Effector CD8-positive, alpha-beta T cell (primary cell): ENCODE results near the gene RAD50.

Source experiments
- DNase-seq: peaks from one replicate; lab custom pipeline; 2025; lab: John Stamatoyannopoulos, UW

RAD50 gene

DNA sequence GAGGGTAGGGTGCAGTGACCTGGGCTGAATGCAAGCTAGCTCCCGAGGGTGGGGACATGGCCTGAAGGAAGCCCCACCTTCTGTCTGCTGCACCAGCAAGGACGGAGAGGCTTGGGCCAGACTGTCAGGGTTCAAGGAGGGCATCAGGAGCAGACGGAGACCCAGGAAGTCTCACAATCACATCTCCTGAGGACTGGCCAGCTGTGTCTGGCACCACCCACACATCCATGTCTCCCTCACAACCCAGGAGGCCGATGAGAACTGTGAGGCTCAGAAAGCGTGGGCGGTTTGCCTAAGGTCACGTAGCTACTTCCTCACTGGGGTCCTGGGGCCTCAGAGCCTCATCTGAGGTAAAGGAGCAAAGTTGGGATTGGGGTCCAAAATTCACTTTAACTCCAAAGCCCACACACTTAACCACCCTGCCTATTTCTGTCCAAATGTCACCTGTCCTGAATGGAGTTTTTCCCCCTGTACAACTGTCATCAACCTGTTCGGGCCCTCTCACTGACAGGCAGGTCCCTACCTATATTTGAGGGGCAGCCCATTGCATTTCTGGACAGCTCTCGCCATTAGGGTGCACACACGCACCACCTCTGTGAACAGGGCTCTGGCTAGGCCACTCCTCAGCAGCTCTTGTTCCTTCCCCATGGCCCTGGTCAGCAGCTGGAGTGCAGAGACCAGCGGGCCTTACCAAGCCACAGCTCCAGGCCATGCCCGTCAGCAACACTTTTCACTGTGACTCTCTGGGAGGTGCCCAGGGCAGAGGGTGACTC, 104.6 kb downstream of the RAD50 start:
- no peak for DNase-seq

GRCh38 chr5:132662004-132662401, 105.2 kb downstream of the RAD50 start:
- no peak for DNase-seq

DNA sequence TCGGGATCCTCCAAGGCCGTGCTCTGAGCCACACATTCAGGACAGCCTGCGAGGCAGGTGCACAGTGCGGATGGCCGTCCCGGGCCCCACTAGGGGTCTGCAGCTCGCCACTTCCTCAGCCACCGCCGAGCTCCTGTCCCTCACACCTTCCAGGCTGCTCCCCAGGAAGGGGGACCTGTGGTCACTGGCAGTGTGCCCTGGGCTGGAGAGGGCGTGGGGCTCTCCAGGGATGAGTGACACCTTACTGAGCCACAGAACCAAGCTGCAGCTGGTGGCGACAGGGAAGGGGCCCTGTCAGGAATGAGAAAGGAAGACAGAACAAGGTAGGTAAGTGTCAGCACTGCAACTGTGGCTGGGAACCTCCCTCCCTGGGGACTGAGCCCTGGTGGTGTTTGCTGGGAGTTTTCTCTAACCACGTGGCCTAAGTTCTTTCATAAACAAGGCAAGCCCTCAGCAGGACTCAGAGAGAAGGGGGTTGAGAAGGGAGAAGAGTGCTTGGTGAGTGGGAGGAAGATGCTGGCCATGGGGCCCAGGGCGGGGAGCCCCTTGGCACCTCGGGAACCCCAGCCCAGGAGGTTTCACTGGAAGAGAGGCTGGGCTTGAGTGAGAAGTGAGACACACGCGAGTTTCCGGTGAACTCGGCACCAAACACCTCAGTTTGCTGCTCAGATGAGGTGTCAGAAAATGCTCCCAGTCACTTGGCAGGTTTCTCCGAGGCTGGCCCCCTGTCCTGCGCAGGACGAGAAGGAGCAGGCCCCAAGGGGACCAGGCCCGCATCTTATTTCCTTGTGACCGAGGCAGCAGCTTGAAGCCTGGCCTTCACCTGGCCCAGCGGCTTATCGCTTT, 106.4 kb downstream of the RAD50 start:
- no peak for DNase-seq

GRCh38 chr5:132663771-132664695, 107.3 kb downstream of the RAD50 start:
- DNase-seq, result no peak

- DNase-seq, result no peak
Observed at GRCh38 chr5:132664696-132665209, 108.0 kb downstream of the RAD50 start.

- DNase-seq, result no peak
Observed at GRCh38 chr5:132665574-132666080, 108.8 kb downstream of the RAD50 start.

DNA sequence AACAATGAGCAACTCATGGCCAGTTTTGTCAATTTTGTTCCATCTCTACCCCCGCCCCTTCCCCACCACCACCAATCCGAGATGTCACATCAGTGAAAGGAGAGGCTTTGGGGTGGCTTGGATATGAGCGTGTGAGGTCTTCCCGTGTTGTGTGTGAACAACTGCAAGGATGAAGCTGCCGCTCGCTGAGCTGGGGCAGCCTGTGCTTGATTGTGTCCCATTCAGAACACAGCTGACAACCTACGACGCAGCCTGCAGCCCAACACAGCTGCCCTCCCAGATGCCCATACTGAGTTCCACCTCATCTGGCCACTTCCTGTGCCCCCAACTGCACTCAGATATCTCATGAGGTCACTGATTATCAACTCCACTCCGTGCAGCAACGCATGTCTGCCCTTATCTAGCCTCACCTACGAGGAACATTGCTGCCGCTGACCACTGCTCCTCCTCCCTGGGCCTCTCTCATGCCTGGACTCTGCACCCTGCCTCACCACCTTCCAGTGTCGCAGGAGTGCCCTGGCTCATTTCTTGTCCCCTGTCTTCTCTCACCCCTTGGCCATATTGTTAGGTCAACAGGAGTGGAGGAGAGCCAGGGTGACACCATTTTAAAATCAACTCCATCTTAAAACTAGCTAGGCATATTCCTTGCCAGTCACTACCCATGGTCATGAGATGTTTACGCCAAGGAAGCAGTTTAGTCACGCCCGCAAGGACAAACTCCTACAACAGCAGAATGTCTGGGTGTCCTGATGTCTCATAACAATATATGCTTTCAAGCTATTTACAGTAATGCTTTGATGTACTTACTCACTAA, 109.7 kb downstream of the RAD50 start:
- no peak for DNase-seq

- DNase-seq, result no peak
Observed at GRCh38 chr5:132667309-132667708, 110.5 kb downstream of the RAD50 start.

GRCh38 chr5:132667761-132668705, 111.3 kb downstream of the RAD50 start:
- no peak for DNase-seq

DNA sequence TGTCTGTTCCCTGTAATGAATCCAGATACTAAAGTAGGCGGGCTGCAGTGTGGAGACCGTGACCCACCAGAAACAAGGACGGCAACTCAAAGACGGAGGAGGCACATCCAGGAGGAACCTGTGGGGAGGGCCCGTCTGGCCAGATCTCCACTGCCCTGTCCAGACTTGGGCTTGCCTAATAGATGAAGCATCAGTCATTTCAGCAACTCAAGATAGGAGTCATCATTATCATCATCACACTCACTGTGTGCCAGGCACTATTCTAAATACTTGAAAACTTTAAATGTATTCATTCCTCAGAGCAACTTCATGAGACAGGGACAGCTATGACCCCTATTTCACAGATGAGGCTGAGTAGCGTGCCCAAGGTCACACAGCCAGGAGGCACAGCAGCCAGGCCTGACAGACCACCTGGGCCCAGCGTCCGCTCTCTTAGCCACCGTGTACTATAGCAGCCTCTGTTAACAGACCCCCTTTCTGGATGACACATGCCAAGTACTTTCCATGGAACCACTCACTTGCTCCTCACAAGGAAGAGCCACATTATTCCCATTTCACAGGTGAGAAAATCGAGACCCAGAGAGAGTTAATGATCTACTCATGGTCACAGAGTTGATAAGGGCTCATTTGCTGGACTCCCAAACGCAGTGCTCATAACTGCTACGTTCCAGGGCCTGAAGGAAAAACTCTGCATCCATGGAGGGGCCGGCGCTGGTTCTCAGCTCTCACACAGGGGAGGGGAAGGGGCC, 112.1 kb downstream of the RAD50 start:
- no peak for DNase-seq

- no peak for DNase-seq
Observed at GRCh38 chr5:132669455-132669820, 112.7 kb downstream of the RAD50 start.

DNA sequence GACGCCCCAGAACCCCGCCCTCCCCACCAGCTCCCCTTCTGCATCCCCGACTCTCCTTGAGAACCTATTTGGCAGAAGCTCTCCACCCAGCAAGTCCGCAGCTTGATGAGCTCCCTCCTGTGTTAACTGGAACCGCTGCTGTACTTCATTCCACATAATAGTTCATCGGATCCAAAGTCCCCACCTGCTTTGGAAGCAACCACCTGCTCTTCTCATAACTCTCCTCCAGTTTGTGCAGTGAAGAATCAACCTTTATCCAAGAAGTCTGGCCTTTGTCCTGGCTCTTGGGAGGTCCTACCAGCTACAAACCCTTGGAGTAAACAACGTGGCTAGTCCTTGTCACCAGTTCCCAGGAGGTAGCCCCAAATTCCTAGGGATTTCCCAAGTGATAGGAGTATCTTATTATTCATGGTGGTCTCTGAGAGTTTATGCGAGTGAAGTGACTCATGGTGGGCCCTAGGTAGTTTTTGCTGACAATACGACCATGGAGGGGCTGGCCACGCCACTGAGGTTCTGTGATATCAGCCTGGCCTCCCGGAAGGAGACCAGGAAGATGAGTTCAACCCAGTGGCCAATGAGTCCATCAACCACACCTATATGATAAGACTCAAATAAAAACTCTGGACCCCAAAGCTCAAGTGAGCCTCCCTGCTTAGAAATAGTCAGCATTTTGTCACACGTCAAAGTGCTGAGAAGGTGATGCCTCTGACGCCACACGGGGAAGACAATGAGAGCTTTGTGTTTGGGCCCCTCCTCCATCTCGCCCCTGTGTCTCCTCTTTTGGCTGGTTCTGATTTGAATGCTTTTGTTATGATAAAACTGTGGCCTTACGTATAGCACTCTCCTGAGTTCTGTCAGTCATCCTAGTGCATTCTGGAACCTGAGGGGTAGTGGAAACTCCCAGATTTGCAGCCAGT, 113.4 kb downstream of the RAD50 start:
- no peak for DNase-seq

DNA sequence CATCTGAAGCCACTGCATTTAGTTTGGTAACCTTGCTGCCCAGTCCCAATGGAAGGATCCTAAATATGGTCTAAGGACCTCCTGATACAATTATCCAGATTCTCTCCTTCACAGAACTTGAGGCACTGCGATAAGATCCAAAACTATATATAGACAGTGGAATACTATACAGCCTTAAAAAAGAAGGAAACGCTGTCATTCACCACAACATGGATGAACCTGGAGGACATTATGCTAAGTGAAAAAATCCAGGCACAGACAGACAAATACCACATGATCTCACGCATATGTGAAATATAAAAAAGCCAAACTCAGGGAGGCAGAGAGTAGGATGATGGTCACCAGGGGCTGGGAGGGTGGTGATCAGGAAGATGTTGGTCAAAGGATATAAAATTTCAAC, 114.2 kb downstream of the RAD50 start:
- no peak for DNase-seq

DNA sequence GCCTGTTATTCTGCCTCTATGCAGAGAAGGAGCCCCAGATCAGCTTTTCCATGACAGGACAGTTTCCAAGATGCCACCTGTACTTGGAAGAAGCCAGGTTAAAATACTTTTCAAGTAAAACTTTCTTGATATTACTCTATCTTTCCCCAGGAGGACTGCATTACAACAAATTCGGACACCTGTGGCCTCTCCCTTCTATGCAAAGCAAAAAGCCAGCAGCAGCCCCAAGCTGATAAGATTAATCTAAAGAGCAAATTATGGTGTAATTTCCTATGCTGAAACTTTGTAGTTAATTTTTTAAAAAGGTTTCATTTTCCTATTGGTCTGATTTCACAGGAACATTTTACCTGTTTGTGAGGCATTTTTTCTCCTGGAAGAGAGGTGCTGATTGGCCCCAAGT, 116.7 kb downstream of the RAD50 start:
- DNase-seq, result no peak

DNA sequence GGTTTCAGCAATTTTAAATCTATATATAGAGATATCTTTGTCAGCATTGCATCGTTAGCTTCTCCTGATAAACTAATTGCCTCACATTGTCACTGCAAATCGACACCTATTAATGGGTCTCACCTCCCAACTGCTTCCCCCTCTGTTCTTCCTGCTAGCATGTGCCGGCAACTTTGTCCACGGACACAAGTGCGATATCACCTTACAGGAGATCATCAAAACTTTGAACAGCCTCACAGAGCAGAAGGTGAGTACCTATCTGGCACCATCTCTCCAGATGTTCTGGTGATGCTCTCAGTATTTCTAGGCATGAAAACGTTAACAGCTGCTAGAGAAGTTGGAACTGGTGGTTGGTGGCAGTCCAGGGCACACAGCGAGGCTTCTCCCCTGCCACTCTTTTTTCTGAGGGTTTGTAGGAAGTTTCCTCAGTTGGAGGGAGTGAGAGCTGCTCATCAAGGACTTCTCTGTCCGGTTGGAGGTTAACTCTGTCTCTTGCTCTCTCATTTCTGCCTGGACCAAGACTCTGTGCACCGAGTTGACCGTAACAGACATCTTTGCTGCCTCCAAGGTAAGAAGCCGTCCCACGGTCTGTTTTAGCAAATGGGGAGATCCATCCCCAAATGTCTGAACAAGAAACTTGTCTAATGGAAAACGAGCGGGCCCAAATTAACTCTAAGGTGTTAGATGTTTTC, 117.3 kb downstream of the RAD50 start, which contains the start of gene IL4:
Gene IL4, plus strand, starts transcription at position 51 of the 692 bp plus-strand sequence. Its CDS starts 62 bp downstream, at position 113.
- no peak for DNase-seq

DNA sequence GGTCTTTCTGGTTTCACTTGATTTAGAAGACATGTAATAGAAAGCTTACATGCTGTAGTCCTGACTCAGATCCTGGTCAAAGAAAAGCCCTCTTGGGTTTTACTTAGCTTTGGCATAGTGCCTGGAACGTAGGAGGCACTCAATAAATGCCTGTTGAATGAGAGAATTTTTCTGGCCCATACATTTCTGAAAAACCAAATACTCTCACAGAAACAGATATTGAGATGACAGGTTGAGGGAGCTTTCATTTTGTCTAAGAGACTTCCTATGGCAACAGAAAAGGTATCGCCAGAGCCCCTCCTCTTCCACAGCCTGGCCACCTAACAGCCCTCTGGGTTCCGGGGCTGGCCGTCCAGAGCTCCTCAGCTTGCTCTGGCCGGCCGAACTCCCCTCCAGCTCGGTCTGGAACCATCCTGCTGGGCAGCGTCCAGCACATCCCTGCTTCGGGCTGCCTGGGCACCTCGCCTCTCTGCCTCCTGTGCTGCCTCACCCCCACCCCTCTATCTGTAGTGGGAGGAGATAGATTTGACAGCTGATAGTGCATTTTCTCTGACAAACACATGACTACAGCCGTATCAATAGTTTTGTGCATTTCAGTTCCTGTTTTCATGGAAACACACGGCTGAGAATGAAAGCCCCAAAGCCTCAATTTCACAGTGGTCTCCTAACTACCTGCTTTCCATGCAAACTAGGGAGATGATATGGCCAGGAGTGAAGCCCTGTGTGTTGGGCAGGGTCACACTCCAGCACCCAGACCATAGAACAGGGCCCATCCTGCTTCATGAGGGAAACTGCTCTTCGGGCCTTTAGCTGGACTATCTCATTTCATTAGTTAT, 118.1 kb downstream of the RAD50 start:
- DNase-seq, result no peak
